GM12878 (cell line): Measurements from ENCODE around the gene COL9A3. TPM values are rescaled to one million over a fixed set of nuclear protein-coding genes. Genes with fewer than 3 reads are reported as not detected.

ENCODE experiments used
- ATAC-seq: fragments of 200-7000 bp; cut with Tn5 transposase; 3 replicates; pipeline ENCODE4 v1.9.1; 2020; ENCODE audit warnings: mild to moderate bottlenecking, moderate library complexity
- BruUV-seq: library from RNA; stranded (reverse); fragments of 400-500 nt; replicated peaks from 2 replicates; lab custom pipeline; 2021; lab: Mats Ljungman, UMichigan
- CTCF ChIA-PET: fragments of 300-600 bp; sonication (Branson Sonifier 250); formaldehyde crosslinking; extraction: SDS; loops from one replicate; lab custom pipeline; 2021; ENCODE audit warnings: inconsistent platforms; lab: Yijun Ruan, JAX
- POLR2A ChIA-PET: fragments of 350-600 bp; formaldehyde crosslinking; extraction: SDS; loops from one replicate; lab custom pipeline; 2021; ENCODE audit warnings: inconsistent platforms; lab: Charles Lee
- RAD21 ChIA-PET: fragments of 300-600 bp; sonication (Branson Sonifier 250); formaldehyde crosslinking; loops from one replicate; lab custom pipeline; 2023; ENCODE audit warnings: antibody characterized with exemption; ENCODE audit not compliant: unreplicated experiment; lab: Charles Lee
- SMC1A ChIA-PET: fragments of 300-600 bp; sonication (Branson Sonifier 250); formaldehyde crosslinking; loops from one replicate; lab custom pipeline; 2023; ENCODE audit not compliant: unreplicated experiment, uncharacterized antibody; lab: Charles Lee
- DNase-seq: peaks from one replicate; pipeline ENCODE4 v3.0.0-alpha.2; 2011; ENCODE audit warnings: low read depth, low spot score
- FAIRE-seq: peaks from 3 replicates; lab custom pipeline; 2011; peaks lifted over from hg19 to GRCh38; lab: Jason Lieb, UNC
- H2AFZ ChIP-seq: 2 replicates; pipeline ENCODE4 v1.6.0; 2011; ENCODE audit warnings: low read depth, low read length, control low read depth; ENCODE audit not compliant: control insufficient read depth
- H3K27ac ChIP-seq: 2 replicates; pipeline ENCODE4 v1.5.1; 2011; ENCODE audit warnings: control low read depth; ENCODE audit not compliant: control insufficient read depth, insufficient read depth
- H3K27me3 ChIP-seq, 2 experiments: replicated peaks in 1 of 2; 2 replicates each; pipeline versions ENCODE4 v1.6.0 to v1.6.1; 2011; ENCODE audit warnings: low read length in 1 of 2; ENCODE audit not compliant: control insufficient read depth in 2 of 2, insufficient read depth in 2 of 2
- H3K36me3 ChIP-seq, 2 experiments: 2 replicates each; pipeline ENCODE4 v1.5.1; 2011; ENCODE audit warnings: low read length in 1 of 2; ENCODE audit not compliant: control insufficient read depth in 2 of 2, insufficient read depth in 2 of 2
- H3K4me1 ChIP-seq: 2 replicates; pipeline ENCODE4 v1.6.1; 2011; ENCODE audit warnings: mild to moderate bottlenecking, low read length, moderate library complexity, mixed read lengths; ENCODE audit not compliant: control insufficient read depth, insufficient read depth
- H3K4me2 ChIP-seq: 2 replicates; pipeline ENCODE4 v1.6.0; 2011; ENCODE audit warnings: control low read depth; ENCODE audit not compliant: control insufficient read depth, insufficient read depth
- H3K4me3 ChIP-seq: fragments of 200-600 bp; sonication (generic); 2 replicates; pipeline ENCODE4 v1.5.1; 2016
- H3K79me2 ChIP-seq: 2 replicates; pipeline ENCODE4 v1.6.0; 2011; ENCODE audit warnings: low read length; ENCODE audit not compliant: control insufficient read depth, insufficient read depth
- H3K9ac ChIP-seq: 2 replicates; pipeline ENCODE4 v1.8.0; 2011; ENCODE audit warnings: low read length, control low read depth, mixed read lengths; ENCODE audit not compliant: control insufficient read depth, insufficient read depth
- H3K9me3 ChIP-seq: replicated peaks from 3 replicates; pipeline ENCODE4 v1.5.1; 2011; ENCODE audit warnings: mild to moderate bottlenecking, low read length; ENCODE audit not compliant: control insufficient read depth, insufficient read depth
- H4K20me1 ChIP-seq: 2 replicates; pipeline ENCODE4 v1.6.0; 2011; ENCODE audit not compliant: control insufficient read depth, insufficient read depth
- DPF2 ChIP-seq: fragments of 450-650 bp; IDR thresholded peaks from 2 replicates; pipeline ENCODE4 v1.6.1; 2017; ENCODE audit warnings: mild to moderate bottlenecking
- ESRRA ChIP-seq: IDR thresholded peaks from 2 replicates; pipeline ENCODE4 v1.6.1; 2012; ENCODE audit warnings: mild to moderate bottlenecking, low read length, improper control_type of control experiment
- GABPA ChIP-seq: IDR thresholded peaks from 2 replicates; pipeline ENCODE4 v1.6.1; 2014; ENCODE audit warnings: antibody characterized with exemption, low read depth, mild to moderate bottlenecking, inconsistent platforms
- HCFC1 ChIP-seq: fragments of 150-350 bp; IDR thresholded peaks from 2 replicates; pipeline ENCODE4 v1.6.1; 2014; ENCODE audit warnings: low read length
- NFYB ChIP-seq: IDR thresholded peaks from 2 replicates; pipeline ENCODE4 v1.6.1; 2011; ENCODE audit warnings: low read depth, mild to moderate bottlenecking, low read length, improper control_type of control experiment, moderate library complexity; ENCODE audit not compliant: insufficient read depth
- PML ChIP-seq: IDR thresholded peaks from 2 replicates; pipeline ENCODE4 v1.6.1; 2012; ENCODE audit warnings: low read length, inconsistent platforms
- SIX5 ChIP-seq: IDR thresholded peaks from 2 replicates; pipeline ENCODE4 v1.6.1; 2011; ENCODE audit warnings: mild to moderate bottlenecking, low read depth, low read length, moderate library complexity; ENCODE audit not compliant: severe bottlenecking
- TBL1XR1 ChIP-seq: IDR thresholded peaks from 2 replicates; pipeline ENCODE4 v1.6.1; 2012; ENCODE audit warnings: low read depth, low read length, improper control_type of control experiment
- ZZZ3 ChIP-seq: IDR thresholded peaks from 2 replicates; pipeline ENCODE4 v1.6.1; 2011; ENCODE audit warnings: low read depth; ENCODE audit not compliant: control insufficient read depth, insufficient read length
- WGBS: methylation state at CpG from one replicate; pipeline ENCODE4 v1.1.6; 2016; ENCODE audit warnings: low lambda C conversion rate; ENCODE audit not compliant: insufficient replicate concordance, insufficient coverage; ENCODE audit errors: missing lambda C conversion rate; 5-methylcytosine and 5-hydroxymethylcytosine counted together
- in situ Hi-C: fragments of 300-500 bp; cut with MboI; formaldehyde crosslinking; loops from 9 replicates; pipeline ENCODE4 v1.14.3; 2018; ENCODE audit warnings: mixed read lengths
- intact Hi-C: fragments of 100-400 bp; cut with micrococcal nuclease; formaldehyde crosslinking; loops from one replicate; pipeline ENCODE4 v1.14.2; 2022; ENCODE audit not compliant: unreplicated experiment
- polyA plus RNA-seq, 11 experiments: library from polyadenylated mRNA; depleted of rRNA in 4 of 11; unstranded in 6 of 11; stranded (reverse) in 5 of 11; fragments of >200 nt; fragmentation: Nextera tagmentation in 4 of 11; fragmentation: Illumina TruSeq in 1 of 11; extraction: Ambion mirVana in 4 of 11; extraction: Trizol in 1 of 11; gene quantifications; 1 replicate in 1 of 11; 2 replicates in 10 of 11; pipeline versions ENCODE4 v1.2.1 to v1.2.3, GENCODE V29; 2011 to 2016; ENCODE audit warnings: inconsistent platforms in 2 of 11, missing spikeins in 2 of 11, low read depth in 1 of 11
- total RNA-seq, 4 experiments: library from RNA; depleted of rRNA in 3 of 4; stranded (reverse); fragments of >200 nt in 3 of 4; fragmentation: Illumina TruSeq in 1 of 4; extraction: Trizol in 1 of 4; gene quantifications; 2 replicates each; pipeline versions ENCODE4 v1.2.1 to v1.2.3, GENCODE V29; 2013 to 2021
- TF ChIP-seq, protein P1 (sequence below): fragments of 450-650 bp; conservative IDR thresholded peaks from 2 replicates; pipeline ENCODE4 v1.6.1; 2017; ENCODE audit warnings: mild to moderate bottlenecking, moderate library complexity
- TF ChIP-seq, protein P2 (sequence below): fragments of 150-350 bp; IDR thresholded peaks from 2 replicates; pipeline ENCODE4 v1.6.1; 2016; ENCODE audit warnings: low read depth, low read length

The COL9A3 gene
- total and polyA plus RNA-seq, 10 of the 15 experiments (the other 5 are each of a cell fraction or from before 2014, with no cell fraction given), result 0.09 to 1.7 (median 0.63) TPM; not detected in 1

DNA sequence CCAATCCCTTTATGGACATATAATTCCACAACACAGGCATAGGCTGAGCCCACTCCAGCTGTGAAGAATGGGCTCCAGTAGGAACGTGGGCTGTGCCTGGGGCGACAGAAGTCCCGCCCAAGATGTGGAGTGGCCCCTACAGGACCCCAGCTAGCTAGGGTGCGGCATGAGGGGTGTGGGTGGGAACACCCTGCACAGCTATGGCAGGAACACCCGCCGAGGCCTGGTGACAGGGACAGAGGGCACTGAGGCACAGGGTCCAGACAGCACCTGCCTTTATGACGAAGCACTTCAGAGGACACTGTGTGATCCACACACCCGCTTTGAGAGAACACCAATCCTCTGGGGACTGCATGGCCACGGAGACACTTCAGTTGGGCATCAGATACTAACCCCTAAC, 73.0 kb downstream of the COL9A3 start:
- TF ChIP-seq DPF2 (no peak), TBL1XR1 (no peak), ESRRA (no peak), ZZZ3 (no peak), PML (no peak), GABPA (no peak), HCFC1 (no peak), NFYB (no peak), SIX5 (no peak)
- TF ChIP-seq, protein P1, sequence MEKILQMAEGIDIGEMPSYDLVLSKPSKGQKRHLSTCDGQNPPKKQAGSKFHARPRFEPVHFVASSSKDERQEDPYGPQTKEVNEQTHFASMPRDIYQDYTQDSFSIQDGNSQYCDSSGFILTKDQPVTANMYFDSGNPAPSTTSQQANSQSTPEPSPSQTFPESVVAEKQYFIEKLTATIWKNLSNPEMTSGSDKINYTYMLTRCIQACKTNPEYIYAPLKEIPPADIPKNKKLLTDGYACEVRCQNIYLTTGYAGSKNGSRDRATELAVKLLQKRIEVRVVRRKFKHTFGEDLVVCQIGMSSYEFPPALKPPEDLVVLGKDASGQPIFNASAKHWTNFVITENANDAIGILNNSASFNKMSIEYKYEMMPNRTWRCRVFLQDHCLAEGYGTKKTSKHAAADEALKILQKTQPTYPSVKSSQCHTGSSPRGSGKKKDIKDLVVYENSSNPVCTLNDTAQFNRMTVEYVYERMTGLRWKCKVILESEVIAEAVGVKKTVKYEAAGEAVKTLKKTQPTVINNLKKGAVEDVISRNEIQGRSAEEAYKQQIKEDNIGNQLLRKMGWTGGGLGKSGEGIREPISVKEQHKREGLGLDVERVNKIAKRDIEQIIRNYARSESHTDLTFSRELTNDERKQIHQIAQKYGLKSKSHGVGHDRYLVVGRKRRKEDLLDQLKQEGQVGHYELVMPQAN, result no peak
- TF ChIP-seq, protein P2, sequence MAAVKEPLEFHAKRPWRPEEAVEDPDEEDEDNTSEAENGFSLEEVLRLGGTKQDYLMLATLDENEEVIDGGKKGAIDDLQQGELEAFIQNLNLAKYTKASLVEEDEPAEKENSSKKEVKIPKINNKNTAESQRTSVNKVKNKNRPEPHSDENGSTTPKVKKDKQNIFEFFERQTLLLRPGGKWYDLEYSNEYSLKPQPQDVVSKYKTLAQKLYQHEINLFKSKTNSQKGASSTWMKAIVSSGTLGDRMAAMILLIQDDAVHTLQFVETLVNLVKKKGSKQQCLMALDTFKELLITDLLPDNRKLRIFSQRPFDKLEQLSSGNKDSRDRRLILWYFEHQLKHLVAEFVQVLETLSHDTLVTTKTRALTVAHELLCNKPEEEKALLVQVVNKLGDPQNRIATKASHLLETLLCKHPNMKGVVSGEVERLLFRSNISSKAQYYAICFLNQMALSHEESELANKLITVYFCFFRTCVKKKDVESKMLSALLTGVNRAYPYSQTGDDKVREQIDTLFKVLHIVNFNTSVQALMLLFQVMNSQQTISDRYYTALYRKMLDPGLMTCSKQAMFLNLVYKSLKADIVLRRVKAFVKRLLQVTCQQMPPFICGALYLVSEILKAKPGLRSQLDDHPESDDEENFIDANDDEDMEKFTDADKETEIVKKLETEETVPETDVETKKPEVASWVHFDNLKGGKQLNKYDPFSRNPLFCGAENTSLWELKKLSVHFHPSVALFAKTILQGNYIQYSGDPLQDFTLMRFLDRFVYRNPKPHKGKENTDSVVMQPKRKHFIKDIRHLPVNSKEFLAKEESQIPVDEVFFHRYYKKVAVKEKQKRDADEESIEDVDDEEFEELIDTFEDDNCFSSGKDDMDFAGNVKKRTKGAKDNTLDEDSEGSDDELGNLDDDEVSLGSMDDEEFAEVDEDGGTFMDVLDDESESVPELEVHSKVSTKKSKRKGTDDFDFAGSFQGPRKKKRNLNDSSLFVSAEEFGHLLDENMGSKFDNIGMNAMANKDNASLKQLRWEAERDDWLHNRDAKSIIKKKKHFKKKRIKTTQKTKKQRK, result no peak
- H3K27me3 ChIP-seq, result no peaks in the 10 kb centered on the region
- ATAC-seq (no peak), DNase-seq (no peak), FAIRE-seq (no peak)
- no peaks in the 10 kb centered on the region; the same call in 1 of the 2 replicates for H4K20me1 ChIP-seq
- 95% methylated on average over 9 of the region's 9 CpGs for WGBS
- RAD21 ChIA-PET, result no interaction called here
- no peaks in the 10 kb centered on the region for H3K79me2 ChIP-seq
- no peak overlapping the region for H3K4me2 ChIP-seq
- H3K27ac ChIP-seq, result no peak overlapping the region
- intact Hi-C loops (no loop called here), in situ Hi-C loops (no loop called here)
- no peak overlapping the region for H3K9ac ChIP-seq
- SMC1A ChIA-PET, result no interaction called here
- H3K4me1 ChIP-seq, result no peaks in the 10 kb centered on the region
- no peaks in the 10 kb centered on the region for H3K9me3 ChIP-seq
- peaks cover 26 to 30% of the 10 kb centered on the region in 2 experiments for H3K36me3 ChIP-seq
- POLR2A ChIA-PET, result no interaction called here
- CTCF ChIA-PET, result interaction anchor here (1.1 to 1.2 kb wide), 2 partner anchors 14 to 119 kb away, joined by 3 to 4 read pairs; no protein-coding TSS in a partner anchor
- H2AFZ ChIP-seq, result no peak overlapping the region
- no peak overlapping the region for H3K4me3 ChIP-seq
- BruUV-seq, result no TSS peak
